Ishikawa (cell line): ENCODE measurements around the gene PABPN1L.

Experiments
- CEBPB ChIP-seq: IDR thresholded peaks from 2 replicates; pipeline ENCODE4 v1.6.1; 2012
- CREB1 ChIP-seq: IDR thresholded peaks from 2 replicates; pipeline ENCODE4 v1.6.1; 2012; ENCODE audit warnings: low read depth
- EGR1 ChIP-seq: IDR thresholded peaks from 2 replicates; pipeline ENCODE4 v1.6.1; 2012
- EP300 ChIP-seq: IDR thresholded peaks from 2 replicates; pipeline ENCODE4 v1.6.1; 2012; ENCODE audit warnings: borderline replicate concordance
- FOXM1 ChIP-seq: IDR thresholded peaks from 2 replicates; pipeline ENCODE4 v1.6.1; 2012; ENCODE audit warnings: low read depth, borderline replicate concordance
- NFIC ChIP-seq: IDR thresholded peaks from 2 replicates; pipeline ENCODE4 v1.6.1; 2012
- RAD21 ChIP-seq: IDR thresholded peaks from 2 replicates; pipeline ENCODE4 v1.6.1; 2012; ENCODE audit warnings: low read depth
- TAF1 ChIP-seq: IDR thresholded peaks from 2 replicates; pipeline ENCODE4 v1.6.1; 2012; ENCODE audit warnings: low read depth, mild to moderate bottlenecking
- TCF12 ChIP-seq: IDR thresholded peaks from 2 replicates; pipeline ENCODE4 v1.6.1; 2012; ENCODE audit warnings: low read depth
- TEAD4 ChIP-seq: IDR thresholded peaks from 2 replicates; pipeline ENCODE4 v1.6.1; 2012
- USF1 ChIP-seq: IDR thresholded peaks from 2 replicates; pipeline ENCODE4 v1.6.1; 2012
- YY1 ChIP-seq: IDR thresholded peaks from 2 replicates; pipeline ENCODE4 v1.6.1; 2012; ENCODE audit warnings: low read depth
- ZBTB7A ChIP-seq: IDR thresholded peaks from 2 replicates; pipeline ENCODE4 v1.6.1; 2012; ENCODE audit warnings: low read depth
- TF ChIP-seq, protein P1 (sequence below): IDR thresholded peaks from 2 replicates; pipeline ENCODE4 v1.6.1; 2012
- TF ChIP-seq, protein P2 (sequence below): IDR thresholded peaks from 2 replicates; pipeline ENCODE4 v1.6.1; 2012; ENCODE audit warnings: low read depth, mild to moderate bottlenecking

PABPN1L gene

GRCh38 chr16:88830258-88830657 is 36.2 kb downstream of the PABPN1L start:
- TF ChIP-seq, protein P1, sequence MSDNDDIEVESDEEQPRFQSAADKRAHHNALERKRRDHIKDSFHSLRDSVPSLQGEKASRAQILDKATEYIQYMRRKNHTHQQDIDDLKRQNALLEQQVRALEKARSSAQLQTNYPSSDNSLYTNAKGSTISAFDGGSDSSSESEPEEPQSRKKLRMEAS, result no peak
- TF ChIP-seq ZBTB7A, result no peak
- TF ChIP-seq YY1, result no peak
- TF ChIP-seq EP300, result no peak
- TF ChIP-seq TEAD4, result no peak
- no peak for TF ChIP-seq CREB1
- TF ChIP-seq, protein P2, sequence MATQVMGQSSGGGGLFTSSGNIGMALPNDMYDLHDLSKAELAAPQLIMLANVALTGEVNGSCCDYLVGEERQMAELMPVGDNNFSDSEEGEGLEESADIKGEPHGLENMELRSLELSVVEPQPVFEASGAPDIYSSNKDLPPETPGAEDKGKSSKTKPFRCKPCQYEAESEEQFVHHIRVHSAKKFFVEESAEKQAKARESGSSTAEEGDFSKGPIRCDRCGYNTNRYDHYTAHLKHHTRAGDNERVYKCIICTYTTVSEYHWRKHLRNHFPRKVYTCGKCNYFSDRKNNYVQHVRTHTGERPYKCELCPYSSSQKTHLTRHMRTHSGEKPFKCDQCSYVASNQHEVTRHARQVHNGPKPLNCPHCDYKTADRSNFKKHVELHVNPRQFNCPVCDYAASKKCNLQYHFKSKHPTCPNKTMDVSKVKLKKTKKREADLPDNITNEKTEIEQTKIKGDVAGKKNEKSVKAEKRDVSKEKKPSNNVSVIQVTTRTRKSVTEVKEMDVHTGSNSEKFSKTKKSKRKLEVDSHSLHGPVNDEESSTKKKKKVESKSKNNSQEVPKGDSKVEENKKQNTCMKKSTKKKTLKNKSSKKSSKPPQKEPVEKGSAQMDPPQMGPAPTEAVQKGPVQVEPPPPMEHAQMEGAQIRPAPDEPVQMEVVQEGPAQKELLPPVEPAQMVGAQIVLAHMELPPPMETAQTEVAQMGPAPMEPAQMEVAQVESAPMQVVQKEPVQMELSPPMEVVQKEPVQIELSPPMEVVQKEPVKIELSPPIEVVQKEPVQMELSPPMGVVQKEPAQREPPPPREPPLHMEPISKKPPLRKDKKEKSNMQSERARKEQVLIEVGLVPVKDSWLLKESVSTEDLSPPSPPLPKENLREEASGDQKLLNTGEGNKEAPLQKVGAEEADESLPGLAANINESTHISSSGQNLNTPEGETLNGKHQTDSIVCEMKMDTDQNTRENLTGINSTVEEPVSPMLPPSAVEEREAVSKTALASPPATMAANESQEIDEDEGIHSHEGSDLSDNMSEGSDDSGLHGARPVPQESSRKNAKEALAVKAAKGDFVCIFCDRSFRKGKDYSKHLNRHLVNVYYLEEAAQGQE, result no peak
- no peak for TF ChIP-seq FOXM1
- TF ChIP-seq CEBPB, result no peak
- TF ChIP-seq USF1, result no peak
- TF ChIP-seq TAF1, result no peak
- TF ChIP-seq TCF12, result no peak
- no peak for TF ChIP-seq RAD21
- no peak for TF ChIP-seq EGR1
- TF ChIP-seq NFIC, result no peak

DNA sequence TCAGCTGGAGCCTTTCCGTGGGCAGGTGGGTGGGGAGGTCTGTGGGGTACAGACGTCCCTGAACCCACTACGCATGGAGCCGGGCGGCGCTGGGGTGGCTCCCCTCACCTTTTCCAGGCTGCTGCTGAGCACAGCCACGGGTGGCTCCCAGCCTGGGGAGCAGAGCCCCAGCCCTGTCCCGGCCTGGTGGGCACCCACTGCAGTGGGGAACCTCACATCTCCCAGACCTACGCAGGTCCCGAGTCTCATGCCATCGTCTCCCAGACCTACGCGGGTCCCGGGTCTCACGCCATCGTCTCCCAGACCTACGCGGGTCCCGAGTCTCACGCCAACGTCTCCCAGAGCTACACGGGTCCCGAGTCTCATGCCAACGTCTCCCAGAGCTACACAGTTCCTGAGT is 37.7 kb downstream of the PABPN1L start:
- TF ChIP-seq CREB1, result no peak
- no peak for TF ChIP-seq TCF12
- no peak for TF ChIP-seq EGR1
- no peak for TF ChIP-seq TEAD4

DNA sequence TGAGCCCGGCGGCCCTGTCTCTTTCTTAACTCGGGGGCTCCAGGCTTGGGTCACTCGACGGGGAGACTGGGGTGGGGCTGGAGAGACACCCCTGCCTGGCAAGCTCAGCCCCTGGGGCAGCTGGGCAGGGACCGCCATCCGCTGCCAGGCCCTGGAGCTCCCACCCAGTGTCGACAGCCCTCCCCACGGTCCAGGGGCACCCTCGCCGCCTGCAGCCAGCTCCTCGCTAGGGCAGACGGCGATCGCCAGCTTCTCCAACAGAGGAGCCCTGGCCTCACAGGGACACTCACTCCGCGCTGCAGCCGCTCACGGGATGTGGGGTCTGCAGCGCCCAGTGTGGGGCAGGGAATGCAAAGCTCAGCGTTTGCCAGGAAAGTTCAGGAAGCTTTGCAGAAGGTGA is 38.7 kb downstream of the PABPN1L start:
- TF ChIP-seq FOXM1 (no peak), TCF12 (no peak), TAF1 (no peak), RAD21 (no peak), EGR1 (no peak), ZBTB7A (no peak), YY1 (no peak), USF1 (no peak), CEBPB (no peak), EP300 (no peak), TEAD4 (no peak), CREB1 (no peak), NFIC (no peak)
- TF ChIP-seq, protein P2, result no peak
- TF ChIP-seq, protein P1, result no peak

DNA sequence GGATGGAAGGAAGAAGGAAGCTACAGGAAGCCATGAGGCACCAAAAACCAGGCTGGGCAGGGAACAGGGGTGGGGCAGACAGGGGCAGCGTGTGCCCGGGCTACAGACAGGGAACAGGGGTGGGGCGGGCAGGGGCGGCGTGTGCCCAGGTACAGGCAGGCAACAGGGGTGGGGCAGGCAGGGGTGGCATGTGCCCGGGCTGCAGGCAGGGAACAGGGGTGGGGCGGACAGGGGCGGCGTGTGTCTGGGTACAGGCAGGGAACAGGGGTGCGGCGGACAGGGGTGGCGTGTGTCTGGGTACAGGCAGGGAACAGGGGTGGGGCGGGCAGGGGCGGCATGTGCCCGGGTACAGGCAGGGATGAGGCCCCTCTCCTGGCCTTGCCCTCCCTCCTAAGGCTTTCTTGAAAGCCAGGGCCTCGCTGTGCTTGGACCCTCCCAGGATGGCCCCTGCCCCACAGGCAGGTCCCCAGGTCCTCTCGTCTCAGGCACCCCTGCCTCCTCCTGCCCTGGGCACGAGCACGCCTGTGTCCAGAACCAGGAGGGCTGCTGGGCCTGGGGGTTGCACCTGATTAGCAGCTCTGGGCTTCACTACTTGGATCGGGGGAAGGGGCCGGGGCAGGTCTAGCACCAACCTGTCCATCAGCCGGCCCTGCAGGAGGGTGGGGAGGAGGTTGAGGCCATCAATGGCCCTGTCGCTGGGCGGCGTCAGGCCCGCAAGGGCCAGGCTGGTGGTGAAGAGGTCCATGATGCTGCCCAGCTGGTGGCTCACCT is 40.2 kb downstream of the PABPN1L start:
- TF ChIP-seq EP300 (no peak), FOXM1 (no peak), TCF12 (no peak), EGR1 (no peak), ZBTB7A (no peak), USF1 (no peak), YY1 (no peak), CREB1 (no peak), NFIC (no peak), TAF1 (no peak), CEBPB (no peak), TEAD4 (no peak), RAD21 (no peak)
- TF ChIP-seq, protein P2, result no peak
- TF ChIP-seq, protein P1, result no peak
